PC-3 (cell line): ENCODE measurements around the gene MAPK1.
"Not testable (repeated sequence)": the region's sequence is repeated elsewhere in the genome, so short reads cannot be mapped to it uniquely, and the experiment has no call there.

Experiments used
- CTCF ChIP-seq: fragments of 300-600 bp; sonication (generic); conservative IDR thresholded peaks from 2 replicates; pipeline ENCODE4 v1.5.1; 2017; ENCODE audit warnings: antibody characterized with exemption, low read depth, mild to moderate bottlenecking, low read length
- EZH2 ChIP-seq: fragments of 300-600 bp; sonication (generic); IDR thresholded peaks from one replicate; pipeline ENCODE4 v1.6.1; 2017; ENCODE audit warnings: antibody characterized with exemption, mild to moderate bottlenecking, low read length; ENCODE audit not compliant: unreplicated experiment
- EZH2phosphoT487 ChIP-seq: fragments of 300-600 bp; sonication (generic); IDR thresholded peaks from 2 replicates; pipeline ENCODE4 v1.6.1; 2018; ENCODE audit warnings: mild to moderate bottlenecking, antibody characterized with exemption, low read length, borderline replicate concordance

- not testable (repeated sequence) for TF ChIP-seq CTCF, EZH2, EZH2phosphoT487
These were observed 62.1 kb downstream of the MAPK1 start for GRCh38 chr22:21805325-21805724.
